Fibroblast of the conjunctiva (primary cell): ENCODE data around the gene C2orf49.
A peak's percentile ranks its signal among the peaks of the same experiment; 100 is the strongest.

Experiments used
- DNase-seq: peaks from one replicate; pipeline ENCODE4 v3.0.0-alpha.2; 2010; ENCODE audit warnings: low read depth

Gene C2orf49

DNA sequence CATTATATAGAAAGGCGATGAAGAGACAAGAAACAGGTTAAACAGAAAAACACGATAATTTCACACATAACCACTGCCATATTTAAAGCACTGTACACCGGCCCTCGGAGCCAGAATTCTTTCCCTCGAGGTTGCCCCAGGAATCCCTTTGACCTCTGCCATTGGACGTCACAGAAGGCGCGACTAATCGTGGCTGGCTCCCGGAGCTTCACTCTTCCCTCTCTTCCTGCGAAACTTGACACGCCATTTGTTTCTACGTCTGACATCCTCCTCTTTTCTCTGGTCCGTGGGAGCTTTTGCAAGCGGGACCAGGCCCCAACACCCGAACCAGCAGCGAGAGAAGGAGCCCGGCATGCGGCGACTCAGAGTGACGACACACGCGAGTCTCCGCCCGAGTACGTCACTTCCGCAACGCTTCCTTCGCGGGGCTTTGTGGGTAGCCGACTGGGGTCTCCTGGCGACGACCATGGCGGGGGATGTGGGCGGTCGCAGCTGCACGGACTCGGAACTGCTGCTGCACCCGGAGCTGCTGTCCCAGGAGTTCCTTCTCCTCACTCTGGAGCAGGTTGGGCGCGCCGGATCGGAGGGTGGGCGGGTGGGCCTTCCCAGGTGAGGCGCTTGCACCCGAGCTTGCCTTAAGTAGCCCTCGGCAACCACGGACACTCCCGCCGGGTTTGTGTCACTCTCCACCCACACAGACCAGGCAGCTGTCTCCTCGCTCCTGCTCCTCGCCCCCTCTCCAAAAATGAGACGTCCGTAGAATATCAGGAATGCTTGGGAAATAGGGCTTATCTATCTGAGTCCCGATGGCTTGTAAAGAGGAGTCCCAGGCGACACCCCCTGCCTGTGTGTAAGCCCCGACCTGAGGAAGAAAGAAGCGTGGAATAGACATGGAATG lies at the start of gene C2orf49:
C2orf49 (plus strand) TSS at position 419 of the 898 bp plus-strand sequence; CDS start at position 467, 48 bp downstream.
- DNase-seq = peak; percentile 47

DNA sequence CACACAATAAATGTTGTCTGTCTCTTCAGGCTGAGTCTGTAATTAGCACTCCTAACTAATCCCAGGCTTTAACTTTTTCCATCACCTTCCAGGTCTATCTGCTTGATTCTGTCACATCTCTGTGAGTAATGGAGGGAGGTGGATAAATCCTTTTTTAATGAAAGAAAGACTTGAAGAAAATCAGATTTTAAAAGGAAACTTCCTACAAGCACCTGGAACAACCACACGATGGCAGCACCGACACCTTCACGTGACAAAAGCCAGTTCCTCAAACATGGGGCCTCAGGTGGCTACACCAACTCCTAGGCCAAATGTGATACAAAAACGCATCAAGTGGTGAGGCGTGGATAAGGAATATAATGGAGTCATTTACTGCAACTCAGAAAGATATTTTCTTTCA lies 49.6 kb upstream of the C2orf49 start:
- DNase-seq = peak; percentile 20

DNA sequence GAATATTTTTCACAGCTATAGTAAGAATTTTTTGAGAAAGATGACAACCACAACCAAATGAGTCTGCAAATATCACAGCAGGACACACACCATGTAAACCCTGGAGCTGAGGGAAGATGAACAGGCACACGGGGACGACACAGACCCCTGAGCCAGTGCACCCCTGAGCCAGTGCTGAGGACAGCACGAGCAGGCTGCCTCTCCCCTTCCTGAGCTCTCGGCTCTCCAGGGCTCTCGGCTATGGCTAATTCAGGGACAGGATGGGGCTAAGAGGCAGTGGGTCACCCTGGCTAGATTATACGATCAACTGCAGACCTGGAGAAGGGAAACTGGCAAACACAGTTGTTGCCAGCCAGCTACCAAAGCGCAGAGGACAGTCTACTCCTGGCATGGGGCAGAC lies 49.2 kb upstream of the C2orf49 start:
- DNase-seq = no peak

DNA sequence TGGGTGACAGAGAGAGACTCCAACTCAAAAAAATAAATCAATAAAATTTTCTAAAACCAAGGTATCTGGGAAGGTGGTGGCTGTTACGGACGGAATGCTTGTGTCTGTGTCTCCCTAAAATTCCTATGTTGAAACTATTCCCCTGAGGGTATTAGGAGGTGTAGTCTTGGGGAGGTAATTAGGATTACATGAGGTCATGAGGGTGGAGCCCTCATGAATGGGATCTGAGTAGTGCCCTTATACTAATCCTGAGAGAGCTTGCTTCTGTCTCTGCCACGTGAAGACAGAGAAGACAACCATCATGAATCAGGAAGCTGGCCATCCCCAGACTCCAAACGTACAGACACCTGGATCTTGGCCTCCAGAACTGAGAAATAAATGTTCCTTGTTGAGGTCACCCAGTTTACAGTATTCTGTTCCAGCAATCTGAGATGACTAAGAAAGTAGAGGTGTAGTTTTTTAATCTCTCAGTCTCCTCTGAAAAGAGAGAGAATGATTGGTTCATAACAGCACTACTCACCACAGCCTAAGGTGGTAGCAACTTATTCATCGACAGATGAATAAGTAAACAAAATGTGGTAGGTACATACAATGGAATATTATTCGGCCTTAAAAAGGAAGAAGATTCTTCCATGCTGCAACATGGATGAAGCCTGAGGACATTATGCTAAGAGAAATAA lies 46.2 kb upstream of the C2orf49 start:
- DNase-seq = no peak

DNA sequence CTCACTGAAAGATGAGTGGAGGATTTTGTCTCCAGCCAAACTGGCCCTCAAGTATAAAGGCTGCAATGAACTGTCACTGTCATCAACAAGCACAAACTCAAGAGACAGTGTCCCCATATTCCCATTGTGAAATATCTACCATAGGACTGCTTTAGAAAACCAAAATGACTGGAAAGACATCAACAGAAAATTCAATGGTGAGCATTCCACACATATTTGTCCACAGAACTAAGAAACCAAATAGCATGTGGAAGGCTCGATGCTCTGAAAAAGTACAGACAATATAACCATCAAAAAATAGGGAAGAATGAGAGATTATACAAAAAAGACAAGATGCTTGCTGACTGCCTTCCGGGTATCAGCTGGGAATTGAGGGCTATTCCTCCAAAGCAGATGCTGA lies 45.4 kb upstream of the C2orf49 start:
- DNase-seq = no peak

DNA sequence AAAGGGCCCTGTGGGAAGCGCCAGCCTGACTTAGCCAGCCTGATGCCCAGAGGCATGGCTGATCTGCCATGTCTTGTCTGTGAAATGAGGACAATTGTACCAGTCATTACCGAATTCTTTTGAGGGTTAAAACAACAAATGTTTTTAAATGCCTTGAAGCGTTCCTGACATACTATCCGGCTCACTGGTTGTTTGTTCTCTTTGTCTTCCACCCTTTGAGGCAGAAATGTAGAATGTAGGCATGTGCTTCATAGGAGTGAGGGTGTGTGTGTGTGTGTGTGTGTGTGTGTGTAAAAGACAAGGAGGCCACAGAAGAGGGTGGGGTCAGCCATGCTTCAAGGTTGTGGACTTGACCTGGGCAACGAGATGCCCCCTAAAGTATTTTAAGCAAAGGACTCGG lies 43.3 kb upstream of the C2orf49 start:
- no peak for DNase-seq

DNA sequence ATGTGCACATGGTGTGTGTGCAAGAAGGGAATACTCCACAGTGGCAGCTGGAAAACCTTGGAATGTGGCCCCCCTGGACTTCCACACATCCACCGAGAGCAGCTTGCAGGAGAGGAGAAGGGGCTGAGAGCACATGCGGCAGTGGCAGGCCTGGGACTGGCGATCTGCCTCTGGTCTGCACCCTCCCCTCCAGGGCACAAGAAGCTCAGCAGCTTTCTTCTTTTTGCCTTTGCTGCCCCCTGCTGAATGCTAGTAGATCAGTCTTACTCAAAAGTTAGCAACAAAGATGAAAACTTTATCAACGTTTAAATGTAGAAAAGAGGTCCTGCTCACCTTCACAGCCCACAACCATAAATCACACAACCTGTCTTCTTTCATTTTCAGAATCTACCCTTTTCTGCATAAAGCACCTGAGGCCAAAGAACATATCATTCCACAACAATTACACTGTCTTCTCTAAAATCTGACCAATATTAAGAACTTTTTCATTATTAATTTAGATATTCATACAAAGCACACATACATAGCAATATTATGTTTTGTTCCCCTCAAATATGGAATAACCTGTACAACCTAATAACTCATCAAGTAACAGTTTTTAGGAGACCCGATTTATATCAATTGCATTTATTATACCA lies 42.4 kb upstream of the C2orf49 start:
- DNase-seq = peak; percentile 75

DNA sequence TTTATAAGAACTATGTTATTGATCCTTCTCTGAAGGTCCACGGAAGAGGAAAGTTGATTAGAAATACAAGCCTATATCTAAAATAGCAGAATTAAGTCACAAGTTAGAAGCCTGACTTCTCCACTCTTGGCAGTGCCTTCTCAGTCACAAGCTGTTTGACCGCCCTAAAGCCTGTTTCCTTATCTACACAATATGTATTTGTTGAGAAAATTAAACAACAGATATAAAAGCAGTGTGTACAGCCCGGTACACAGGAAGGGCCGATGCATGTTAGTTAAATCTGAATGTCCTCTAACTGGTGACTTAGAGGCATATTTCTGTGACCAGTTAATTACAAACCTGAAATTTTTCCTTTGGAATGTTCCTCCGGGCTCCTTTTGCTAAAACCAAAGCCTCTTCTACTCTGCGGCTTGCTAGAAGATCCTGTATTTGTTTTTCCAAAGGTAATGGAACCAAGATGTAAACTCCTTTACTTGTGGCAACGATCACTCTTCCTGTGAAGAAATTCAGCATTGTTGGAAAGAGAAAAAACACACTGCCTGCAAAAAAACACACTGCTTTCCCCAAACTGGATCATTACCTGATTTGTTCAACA lies 41.2 kb upstream of the C2orf49 start:
- DNase-seq = no peak

DNA sequence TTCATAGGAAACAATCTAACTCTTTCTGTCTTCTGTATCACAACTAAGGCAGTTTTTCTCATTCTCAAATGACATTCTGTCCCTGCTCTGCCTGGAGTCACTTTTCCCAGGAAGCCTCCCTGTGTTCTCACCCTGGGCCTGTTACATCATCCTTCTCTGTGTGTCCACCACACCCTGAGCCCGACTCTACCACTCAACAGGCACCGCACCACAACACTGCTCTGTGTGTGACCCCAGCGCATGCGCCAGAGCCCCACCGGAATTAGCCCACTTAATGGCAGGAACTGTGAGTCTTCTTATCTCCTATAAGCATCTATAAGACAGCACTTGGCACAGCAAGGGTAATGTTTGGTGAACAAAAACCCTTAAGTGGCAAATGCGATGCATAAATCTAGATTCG lies 40.1 kb upstream of the C2orf49 start:
- no peak for DNase-seq

DNA sequence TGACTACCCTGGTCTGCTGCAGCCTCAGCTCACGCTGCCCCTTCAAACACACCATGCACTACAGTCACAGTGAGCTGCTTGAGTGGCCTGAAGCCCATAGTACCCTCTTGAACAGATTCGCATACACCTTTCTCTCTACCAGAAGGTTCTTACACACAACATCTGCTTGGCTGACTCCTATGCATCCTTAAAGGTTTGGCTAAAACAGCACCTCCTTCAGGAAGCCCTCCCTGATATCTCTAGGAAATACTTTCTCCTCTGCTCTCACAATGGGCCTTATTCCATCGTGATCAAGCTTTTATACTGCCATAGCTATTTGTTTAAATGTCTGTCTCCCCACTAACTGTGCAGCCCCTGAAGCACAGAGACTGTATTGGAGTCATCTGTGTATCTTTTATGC lies 39.3 kb upstream of the C2orf49 start:
- DNase-seq = no peak

DNA sequence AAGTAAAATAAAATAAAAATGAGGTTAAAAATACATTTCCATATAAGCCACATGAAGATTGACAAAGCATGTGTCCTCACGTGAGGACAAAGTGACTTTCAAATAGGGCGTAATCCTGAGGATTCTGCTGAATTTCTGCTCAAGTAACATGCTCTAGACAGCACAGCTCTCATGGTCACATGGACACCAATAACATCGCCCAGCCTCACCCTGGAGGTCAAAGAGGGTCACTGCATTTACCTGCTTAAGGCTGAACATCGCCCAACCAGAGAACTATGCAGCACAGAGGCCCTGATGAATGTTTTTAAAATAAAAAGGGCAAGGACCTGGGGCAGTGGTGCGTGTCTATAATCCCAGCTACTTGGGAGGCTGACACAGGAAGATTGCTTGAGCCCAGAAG lies 38.0 kb upstream of the C2orf49 start:
- DNase-seq = no peak

DNA sequence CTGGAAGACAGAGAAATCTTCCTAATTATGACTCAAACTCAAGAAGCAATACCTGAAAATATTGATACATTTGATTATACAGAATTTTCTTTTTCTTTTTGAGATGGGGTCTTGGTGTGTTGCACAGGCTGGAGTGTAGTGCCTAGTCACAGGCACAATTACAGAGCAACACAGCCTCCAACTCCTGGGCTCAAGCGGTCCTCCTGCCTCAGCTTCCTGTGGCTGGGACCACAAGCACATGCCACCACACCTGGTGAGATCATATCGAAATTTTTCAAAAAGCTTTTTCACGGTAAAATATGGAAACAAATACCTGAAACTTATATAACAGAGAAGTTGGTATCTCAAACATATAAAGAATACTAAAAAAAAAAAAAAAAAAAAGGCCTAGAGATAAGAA lies 35.7 kb upstream of the C2orf49 start:
- DNase-seq = no peak

DNA sequence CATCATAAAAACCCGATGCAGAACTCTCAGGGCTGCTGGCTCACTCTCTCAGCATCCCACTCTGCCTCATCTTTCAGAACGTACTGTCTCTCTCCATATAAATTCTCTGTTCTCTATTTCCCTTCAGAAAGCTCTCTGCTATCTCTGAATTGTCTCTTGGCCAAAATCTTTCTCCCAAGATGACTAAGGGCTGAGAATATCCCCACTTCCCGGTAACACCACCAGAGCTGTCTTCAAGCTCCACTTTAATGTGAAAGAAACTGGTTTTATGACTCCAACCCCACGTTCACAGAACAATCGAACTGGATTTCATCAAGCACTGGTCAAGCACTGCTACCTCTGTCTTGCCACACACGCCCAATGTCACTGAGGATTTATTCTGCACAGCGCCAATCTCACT lies 30.2 kb upstream of the C2orf49 start:
- no peak for DNase-seq

DNA sequence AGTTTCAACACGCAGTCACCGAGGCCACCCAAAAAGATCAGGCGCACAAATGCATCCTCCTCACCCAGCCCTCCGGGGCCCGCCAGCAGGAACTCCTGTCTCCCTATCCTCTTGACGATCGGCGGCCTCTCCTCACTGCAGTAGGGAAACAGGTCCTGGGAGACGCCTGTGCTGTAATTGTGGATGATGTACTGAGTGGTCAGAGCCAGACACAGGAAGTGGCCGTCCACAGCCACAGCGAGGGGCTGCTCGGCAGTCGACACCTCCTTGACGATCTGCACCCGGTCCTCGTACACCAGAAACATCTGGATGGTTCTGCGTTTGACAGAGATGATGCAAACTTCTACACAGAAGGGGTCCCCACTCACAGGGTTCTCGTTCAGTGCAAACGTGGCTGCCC lies 29.8 kb upstream of the C2orf49 start:
- no peak for DNase-seq

DNA sequence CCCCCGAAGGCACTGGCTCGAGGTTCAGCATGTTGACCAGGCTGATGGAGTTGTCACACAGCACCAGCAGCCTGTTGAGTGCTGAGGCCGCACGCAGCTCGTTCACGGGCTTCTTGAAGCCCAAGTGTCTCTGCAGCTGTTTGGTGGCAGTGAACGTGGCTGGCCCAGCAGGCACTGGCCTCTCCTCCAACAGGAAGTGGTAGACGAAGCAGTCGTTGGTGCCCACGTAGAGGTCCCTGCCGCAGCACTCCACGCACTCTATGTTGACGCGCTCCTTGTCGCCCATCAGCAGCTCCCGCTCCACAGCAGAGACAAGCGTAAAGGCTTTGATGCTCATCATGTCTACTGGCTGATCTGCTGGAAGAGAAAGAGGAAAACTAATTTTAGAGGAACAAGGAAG lies 29.4 kb upstream of the C2orf49 start:
- DNase-seq = no peak

DNA sequence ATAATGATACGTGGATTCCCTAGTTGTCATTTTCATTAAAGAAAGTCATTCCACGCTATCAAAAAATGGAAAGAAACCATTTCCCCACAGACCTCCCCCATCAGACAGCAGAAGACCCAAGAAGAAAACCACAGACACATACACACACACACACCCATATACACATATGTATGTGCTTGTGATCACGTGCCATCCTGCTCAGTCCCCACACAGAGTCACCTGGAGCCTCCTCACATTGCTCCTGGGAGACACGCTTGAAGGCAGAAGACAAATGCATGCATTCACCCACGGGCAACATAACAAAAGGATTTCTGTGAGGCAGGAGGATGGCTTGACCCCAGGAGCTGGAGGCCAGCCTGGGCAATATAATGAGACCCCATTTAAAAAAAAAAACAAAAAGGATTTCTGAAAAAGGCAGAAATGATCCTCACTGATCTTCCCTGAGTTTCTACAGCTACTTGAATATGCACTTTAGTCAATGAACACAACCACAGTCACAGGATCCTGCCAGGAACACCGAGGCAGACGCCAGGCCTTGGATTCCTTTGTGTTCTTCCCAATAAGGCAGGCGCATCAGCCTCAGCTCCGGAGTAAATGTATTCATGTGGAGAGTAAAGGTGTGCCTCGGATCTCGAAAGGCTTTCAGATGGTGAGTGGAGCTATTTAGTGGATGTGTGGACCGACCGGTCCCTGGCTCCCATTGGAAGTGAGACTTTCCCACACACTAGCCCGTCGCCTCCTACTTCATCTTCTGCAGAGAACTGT lies 28.8 kb upstream of the C2orf49 start:
- no peak for DNase-seq

DNA sequence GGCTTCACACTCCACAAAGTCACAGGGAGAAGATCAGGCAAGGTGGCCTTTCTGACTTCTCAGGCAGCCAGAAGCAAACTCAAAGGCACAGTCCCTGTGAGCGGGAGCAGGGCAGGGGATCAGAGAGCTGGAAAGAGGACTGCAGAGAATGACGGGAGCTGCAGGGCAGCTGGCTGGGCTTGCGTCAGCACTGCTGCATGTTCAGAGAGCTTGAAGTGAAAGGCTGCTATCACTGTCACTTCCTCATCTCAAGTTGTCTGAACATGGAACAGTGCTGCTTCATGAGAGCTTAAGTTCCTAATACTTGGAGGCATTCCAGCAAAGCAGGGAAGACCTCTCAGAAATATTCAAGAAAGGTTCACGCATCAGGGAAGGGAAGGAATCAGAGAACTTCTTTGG lies 28.2 kb upstream of the C2orf49 start:
- no peak for DNase-seq

DNA sequence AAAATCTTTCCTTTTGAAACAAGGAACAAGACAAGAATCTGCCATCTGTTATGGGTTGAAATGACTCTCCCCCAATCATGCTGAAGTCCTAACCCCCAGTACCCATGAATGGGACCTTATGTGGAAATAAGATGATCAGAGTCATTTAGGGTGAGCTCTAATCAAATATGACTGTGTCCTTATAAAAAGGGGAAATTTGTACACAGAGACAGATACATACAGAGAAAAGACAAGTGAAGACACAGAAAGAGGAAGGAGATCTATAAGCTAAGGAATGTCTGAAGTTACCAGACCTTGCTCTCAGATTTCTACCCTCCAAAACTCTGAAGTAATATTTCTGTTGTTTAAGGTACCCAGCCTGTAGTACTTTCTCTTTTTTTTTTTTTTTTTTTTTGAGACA lies 23.5 kb upstream of the C2orf49 start:
- no peak for DNase-seq

DNA sequence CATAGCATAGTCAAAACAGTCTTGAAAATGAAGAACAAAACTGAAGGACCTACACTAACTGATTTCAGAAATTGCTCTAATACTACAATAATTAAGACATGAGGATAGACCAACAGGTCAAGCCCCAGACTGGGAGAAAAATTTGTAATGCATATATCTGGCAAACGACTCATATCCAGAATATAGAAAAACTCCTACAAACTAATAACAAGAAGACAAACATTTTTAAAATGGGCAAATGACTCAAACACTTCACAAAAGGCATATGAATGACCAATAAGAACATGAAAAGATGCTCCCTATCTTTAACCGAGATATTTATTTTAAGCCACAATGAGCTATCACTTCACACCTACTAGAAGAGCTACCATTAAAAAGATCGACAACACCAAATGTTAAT lies 22.0 kb upstream of the C2orf49 start:
- DNase-seq = no peak

DNA sequence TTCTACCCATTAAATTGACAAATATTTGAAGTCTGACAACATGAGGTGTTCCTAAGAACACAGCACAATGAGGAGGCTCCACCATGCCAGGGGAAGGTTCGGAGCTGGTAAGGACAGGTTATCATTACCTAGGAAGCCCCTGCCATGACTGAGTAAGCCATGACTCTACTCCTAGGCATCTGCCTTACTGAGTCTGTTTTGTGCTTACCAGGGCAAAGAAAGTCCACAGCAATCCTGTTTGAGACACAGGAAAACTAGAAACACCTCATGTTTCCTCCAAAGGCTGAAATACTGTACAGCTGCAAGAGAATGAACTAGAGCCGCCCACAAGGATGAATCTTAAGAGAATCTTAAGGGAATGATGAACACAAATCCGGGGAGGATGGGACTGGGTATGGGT lies 19.4 kb upstream of the C2orf49 start:
- DNase-seq = no peak

DNA sequence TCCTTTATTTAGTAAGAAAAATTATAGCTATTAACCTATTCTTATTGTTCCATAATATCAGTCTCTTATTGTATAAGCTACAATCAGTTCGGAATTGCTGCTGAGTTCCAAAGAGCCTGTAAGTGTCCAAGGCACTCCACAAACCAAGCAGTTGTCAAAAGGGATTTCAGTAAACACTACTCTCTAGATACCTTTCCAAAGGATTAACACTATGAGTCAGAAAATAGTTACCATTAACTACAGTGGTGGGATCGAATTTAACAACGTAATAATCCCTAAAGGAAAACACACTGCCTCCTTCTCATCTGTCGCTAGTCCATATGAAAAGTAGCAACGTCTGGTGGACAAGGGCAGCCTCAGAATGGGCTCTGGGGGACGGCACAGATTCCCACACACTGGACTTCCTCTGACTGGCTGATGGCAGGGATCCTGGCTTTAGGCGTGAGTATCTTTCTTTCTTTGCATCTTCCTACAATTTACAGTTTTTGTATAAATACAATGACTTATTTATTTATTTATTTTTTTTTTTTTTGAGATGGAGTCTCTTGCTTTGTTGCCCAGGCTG lies 16.6 kb upstream of the C2orf49 start:
- DNase-seq = no peak
